GM18520 (cell line): ENCODE data around the gene SLC16A12.
"Not testable (repeated sequence)": the region's sequence is repeated elsewhere in the genome, so short reads cannot be mapped to it uniquely, and the experiment has no call there.

Experiments used
- ATAC-seq: cut with Tn5 transposase; IDR thresholded peaks from one replicate; pipeline ENCODE4 v1.9.1; 2021; ENCODE audit not compliant: unreplicated experiment

Gene SLC16A12

GRCh38 chr10:89474452-89474851 lies 60.9 kb downstream of the SLC16A12 start:
- no peak for ATAC-seq

GRCh38 chr10:89471110-89471809 lies 64.1 kb downstream of the SLC16A12 start:
- no peak for ATAC-seq

- ATAC-seq = no peak
Observed at GRCh38 chr10:89470628-89471027, 64.8 kb downstream of the SLC16A12 start.

GRCh38 chr10:89469517-89469916 lies 65.9 kb downstream of the SLC16A12 start:
- no peak for ATAC-seq

GRCh38 chr10:89468191-89468965 lies 67.0 kb downstream of the SLC16A12 start:
- no peak for ATAC-seq

GRCh38 chr10:89466599-89467035 lies 68.8 kb downstream of the SLC16A12 start:
- ATAC-seq = no peak

- no peak for ATAC-seq
Observed at GRCh38 chr10:89465196-89465595, 70.2 kb downstream of the SLC16A12 start.

GRCh38 chr10:89463846-89464537 lies 71.4 kb downstream of the SLC16A12 start:
- no peak for ATAC-seq

GRCh38 chr10:89458784-89459183 lies 76.6 kb downstream of the SLC16A12 start:
- ATAC-seq = no peak

GRCh38 chr10:89458291-89458690 lies 77.1 kb downstream of the SLC16A12 start:
- ATAC-seq = no peak

- no peak for ATAC-seq
Observed at GRCh38 chr10:89454561-89455347, 80.6 kb downstream of the SLC16A12 start.

GRCh38 chr10:89452193-89452592 lies 83.2 kb downstream of the SLC16A12 start:
- no peak for ATAC-seq

- ATAC-seq = no peak
Observed at GRCh38 chr10:89450901-89451300, 84.5 kb downstream of the SLC16A12 start.

- ATAC-seq = not testable (repeated sequence)
Observed at GRCh38 chr10:89444819-89445218, 90.6 kb downstream of the SLC16A12 start.

GRCh38 chr10:89442289-89442688 lies 93.1 kb downstream of the SLC16A12 start:
- ATAC-seq = no peak

GRCh38 chr10:89440226-89441009 lies 95.0 kb downstream of the SLC16A12 start:
- ATAC-seq = no peak

- ATAC-seq = no peak
Observed at GRCh38 chr10:89438525-89438924, 96.9 kb downstream of the SLC16A12 start.

GRCh38 chr10:89431977-89432376 lies 103.4 kb downstream of the SLC16A12 start:
- no peak for ATAC-seq

- no peak for ATAC-seq
Observed at GRCh38 chr10:89428877-89429276, 106.5 kb downstream of the SLC16A12 start.

GRCh38 chr10:89427629-89428028 lies 107.8 kb downstream of the SLC16A12 start:
- no peak for ATAC-seq
